MM.1S (cell line): Measurements from ENCODE around the gene NALCN.

Source experiments
- EZH2 ChIP-seq: fragments of 300-600 bp; sonication (generic); optimal IDR thresholded peaks from 2 replicates; pipeline ENCODE3; 2017; ENCODE audit warnings: low read depth, mild to moderate bottlenecking, antibody characterized with exemption, low read length, mixed read lengths
- TF ChIP-seq, protein P1 (sequence below): fragments of 300-600 bp; sonication (generic); IDR thresholded peaks from 2 replicates; pipeline ENCODE4 v1.5.1; 2016; ENCODE audit warnings: antibody characterized with exemption, low read length, mixed read lengths

DNA sequence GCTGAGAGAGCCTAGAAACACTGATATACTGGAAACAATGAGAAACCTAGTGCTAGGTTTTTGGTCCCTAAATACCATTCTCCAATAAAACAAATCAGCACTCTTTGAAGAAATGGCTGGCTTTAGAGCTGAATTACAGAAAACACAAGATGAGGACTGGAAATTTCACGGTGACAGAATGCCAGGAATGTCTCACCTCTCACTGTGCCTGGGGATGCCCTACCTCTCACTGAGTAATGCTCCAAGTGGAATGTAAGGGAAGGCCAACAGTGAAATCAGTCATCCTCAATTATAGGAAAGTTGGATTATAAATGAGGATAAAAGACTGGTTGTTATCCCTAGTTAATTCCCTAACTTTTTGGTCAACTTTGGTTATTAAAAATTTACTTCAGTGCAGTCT, 259.0 kb downstream of the NALCN start:
- TF ChIP-seq EZH2, result no peak
- TF ChIP-seq, protein P1, sequence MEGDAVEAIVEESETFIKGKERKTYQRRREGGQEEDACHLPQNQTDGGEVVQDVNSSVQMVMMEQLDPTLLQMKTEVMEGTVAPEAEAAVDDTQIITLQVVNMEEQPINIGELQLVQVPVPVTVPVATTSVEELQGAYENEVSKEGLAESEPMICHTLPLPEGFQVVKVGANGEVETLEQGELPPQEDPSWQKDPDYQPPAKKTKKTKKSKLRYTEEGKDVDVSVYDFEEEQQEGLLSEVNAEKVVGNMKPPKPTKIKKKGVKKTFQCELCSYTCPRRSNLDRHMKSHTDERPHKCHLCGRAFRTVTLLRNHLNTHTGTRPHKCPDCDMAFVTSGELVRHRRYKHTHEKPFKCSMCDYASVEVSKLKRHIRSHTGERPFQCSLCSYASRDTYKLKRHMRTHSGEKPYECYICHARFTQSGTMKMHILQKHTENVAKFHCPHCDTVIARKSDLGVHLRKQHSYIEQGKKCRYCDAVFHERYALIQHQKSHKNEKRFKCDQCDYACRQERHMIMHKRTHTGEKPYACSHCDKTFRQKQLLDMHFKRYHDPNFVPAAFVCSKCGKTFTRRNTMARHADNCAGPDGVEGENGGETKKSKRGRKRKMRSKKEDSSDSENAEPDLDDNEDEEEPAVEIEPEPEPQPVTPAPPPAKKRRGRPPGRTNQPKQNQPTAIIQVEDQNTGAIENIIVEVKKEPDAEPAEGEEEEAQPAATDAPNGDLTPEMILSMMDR, result no peak
